ENCODE results near the gene GOLIM4.

GOLIM4 gene

GRCh38 chr3:168100777-168101492, 5.2 kb upstream of the GOLIM4 start:
- no peak for DNase-seq (ENCODE audit: low read depth)

DNA sequence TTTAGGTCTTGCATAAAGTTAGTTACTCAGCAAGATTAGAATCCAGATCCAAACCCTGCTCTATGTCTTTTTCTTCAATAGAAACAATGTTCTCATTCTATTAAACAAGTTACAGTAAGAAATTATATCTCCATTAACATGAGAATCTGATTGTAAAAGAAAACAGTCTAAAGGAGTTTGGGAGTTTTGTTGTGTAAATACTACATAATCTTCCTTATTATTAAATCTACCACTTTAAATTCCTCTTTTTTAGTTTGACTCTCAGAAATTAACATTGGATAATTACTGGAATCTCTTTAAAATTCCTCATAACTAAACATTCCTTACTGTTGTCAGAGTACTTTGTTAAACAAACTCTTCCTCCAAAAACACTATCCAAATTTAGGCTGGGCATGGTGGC, 1.7 kb upstream of the GOLIM4 start:
- DNase-seq (ENCODE audit: low read depth) = no peak

- peak; percentile 89 for DNase-seq (ENCODE audit: low read depth)
Measured at GRCh38 chr3:168096210-168096652, 507 bp upstream of the GOLIM4 start.

GRCh38 chr3:168094877-168095610, 680 bp downstream of the GOLIM4 start:
- DNase-seq (ENCODE audit: low read depth) = peak; percentile 48

DNA sequence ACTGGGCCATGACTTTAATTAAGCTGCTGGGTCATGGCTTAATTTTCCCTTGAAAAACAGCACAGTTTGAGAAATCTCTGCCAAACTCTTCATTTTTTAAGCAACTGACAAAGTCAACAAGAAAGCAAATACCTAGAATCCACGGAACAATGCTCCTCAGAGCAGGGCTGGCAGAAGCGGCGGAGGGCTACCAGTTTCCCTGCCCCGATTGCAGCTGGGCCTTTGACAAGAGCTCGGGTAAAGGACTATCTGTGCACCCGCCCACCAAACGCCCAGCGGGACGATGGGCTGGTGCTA, 1.2 kb downstream of the GOLIM4 start:
- DNase-seq (ENCODE audit: low read depth) = peak; percentile 55

- DNase-seq (ENCODE audit: low read depth) = no peak
Measured at GRCh38 chr3:168093790-168094189, 1.9 kb downstream of the GOLIM4 start.

- DNase-seq (ENCODE audit: low read depth) = no peak
Measured at GRCh38 chr3:168093229-168093628, 2.5 kb downstream of the GOLIM4 start.

- DNase-seq (ENCODE audit: low read depth) = no peak
Measured at GRCh38 chr3:168091941-168092340, 3.8 kb downstream of the GOLIM4 start.

DNA sequence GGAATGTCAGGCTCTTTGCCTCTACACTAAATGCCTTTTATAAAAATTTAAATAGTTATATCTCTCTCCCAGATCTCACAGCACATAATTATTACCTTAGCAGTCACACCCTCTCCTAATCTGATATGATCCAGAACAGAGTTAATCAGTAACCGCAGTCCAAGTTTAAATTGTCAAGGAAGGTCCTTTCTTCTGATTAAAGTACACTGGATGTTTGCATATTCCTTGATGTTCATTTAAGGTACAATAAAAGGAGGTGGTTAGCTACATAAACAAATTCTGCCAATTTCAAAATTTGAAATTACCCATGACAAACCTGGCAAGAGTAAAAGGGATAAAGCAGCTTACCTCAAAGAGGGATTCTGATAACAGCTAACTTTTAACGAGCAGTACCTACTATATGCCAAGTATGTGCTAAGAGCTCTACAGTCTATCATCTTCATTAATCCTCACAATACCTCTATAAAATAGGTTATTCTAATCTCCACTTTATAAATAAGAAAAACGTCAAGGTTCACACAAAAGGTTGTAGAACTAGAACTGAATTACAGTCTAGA, 4.3 kb downstream of the GOLIM4 start:
- DNase-seq (ENCODE audit: low read depth) = no peak

DNA sequence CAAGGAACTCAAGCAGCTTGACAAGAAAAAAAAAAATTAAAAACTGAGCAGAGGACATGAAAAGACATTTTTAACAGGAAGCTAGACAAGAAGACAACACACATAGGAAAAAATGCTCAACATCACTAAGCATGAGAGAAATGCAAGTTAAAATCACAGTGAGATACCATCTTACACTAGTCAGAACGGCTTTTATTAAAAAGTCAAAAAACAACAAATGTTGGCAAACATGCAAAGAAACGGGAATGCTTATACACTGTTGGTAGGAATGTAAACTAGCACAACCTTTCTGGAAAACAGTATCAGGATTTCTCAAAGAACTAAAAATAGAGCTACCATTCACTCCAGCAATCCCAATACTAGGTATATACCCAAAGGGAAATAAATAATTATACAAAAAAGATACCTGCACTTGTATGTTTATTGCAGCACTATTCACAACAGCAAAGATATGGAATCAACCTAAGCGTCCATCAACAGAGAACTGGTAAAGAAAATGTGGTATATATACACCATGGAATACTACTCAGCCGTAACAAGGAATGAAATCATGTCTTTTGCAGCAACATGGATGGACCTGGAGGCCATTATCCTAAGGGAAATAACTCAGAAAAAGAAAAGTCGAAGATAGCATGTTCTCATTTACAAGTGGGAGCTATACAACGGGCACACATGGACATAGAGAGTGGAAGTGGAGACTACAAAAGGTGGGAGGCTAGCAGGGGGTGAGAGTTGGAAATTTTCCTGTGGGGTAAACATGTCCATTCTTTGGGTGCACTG, 5.2 kb downstream of the GOLIM4 start:
- no peak for DNase-seq (ENCODE audit: low read depth)

- no peak for DNase-seq (ENCODE audit: low read depth)
Measured at GRCh38 chr3:168089179-168089771, 6.4 kb downstream of the GOLIM4 start.

GRCh38 chr3:168088106-168088720, 7.5 kb downstream of the GOLIM4 start:
- DNase-seq (ENCODE audit: low read depth) = peak; percentile 15

DNA sequence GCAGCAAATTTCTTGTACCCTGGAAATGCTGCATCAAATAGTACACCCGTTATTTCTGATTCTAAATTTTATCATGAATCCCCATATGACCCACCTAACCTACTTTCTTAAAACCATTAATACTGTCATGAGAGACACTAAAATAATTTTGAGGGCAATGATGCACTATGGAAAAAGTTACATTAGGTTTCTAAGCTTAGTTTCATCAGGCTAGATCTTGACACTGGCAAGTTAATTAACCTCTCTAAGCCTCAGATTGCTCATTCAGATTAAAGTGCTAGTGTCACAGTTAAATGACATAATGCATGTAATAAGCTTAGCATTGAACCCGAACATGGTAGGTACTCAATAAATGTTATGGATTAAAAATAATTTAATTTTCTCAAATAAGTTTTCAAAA, 8.2 kb downstream of the GOLIM4 start:
- no peak for DNase-seq (ENCODE audit: low read depth)

- DNase-seq (ENCODE audit: low read depth) = no peak
Measured at GRCh38 chr3:168086541-168087260, 9.0 kb downstream of the GOLIM4 start.

- no peak for DNase-seq (ENCODE audit: low read depth)
Measured at GRCh38 chr3:168085491-168086119, 10.1 kb downstream of the GOLIM4 start.

GRCh38 chr3:168083906-168084305, 11.8 kb downstream of the GOLIM4 start:
- DNase-seq (ENCODE audit: low read depth) = no peak

- no peak for DNase-seq (ENCODE audit: low read depth)
Measured at GRCh38 chr3:168081856-168082255, 13.9 kb downstream of the GOLIM4 start.

DNA sequence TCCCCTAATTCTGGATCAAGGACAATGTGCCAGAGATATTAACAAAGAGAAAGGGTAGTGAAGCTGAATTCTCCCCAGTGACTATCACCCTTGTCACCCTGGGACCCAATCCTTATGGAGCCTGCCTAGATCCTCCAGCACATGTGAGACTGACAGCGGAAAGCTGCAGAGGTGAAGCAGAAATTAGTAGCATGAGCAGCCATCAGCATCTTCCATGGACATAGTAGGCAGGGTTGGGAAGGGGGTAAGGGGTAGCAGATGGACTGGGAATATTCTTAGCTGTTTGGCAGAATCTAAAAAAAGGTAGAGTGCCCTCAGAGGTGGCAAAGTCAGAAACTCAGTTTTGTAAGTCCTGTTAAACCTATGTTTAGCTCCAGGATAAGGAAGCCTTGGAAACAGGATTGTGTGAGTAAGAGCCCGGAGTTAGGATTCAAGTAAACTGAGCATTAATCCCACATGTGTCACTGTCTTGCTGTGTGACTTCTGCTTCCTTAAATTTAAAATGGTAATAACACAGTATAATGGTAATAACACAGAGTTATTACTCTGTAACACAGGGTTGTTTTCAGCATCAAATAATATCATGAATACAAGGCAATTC, 14.5 kb downstream of the GOLIM4 start:
- peak; percentile 43 for DNase-seq (ENCODE audit: low read depth)

DNA sequence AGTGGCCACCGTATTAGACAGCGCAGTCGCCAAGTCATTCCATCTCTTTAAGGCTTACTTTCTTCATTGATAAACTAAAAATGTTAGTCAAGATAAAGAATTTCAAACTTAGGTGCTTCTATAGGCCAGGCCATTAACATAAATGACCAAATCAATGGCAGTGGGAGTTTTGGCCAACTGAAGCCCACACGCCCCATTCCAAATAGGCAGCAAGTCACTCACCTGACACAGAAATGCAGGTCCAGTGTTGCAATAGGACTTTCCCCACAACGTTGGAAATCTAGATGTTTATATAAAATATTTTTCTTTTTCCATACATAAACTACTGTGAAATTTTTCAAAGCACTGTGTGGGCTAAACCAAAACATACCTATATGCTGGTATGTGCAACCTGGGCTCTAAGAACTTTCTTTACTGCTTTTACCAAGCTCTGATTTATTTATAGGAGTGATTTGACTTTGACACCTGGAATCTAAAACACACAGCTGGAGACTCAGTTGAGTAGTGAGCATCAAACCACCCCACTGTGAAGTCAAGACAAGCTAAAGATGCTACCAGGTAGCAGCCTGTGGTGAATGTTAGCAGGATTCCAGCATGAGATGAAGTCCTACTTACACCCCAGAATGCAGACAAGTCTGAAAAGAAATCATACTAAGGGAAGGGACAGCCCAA, 15.1 kb downstream of the GOLIM4 start:
- DNase-seq (ENCODE audit: low read depth) = no peak

- no peak for DNase-seq (ENCODE audit: low read depth)
Measured at GRCh38 chr3:168080022-168080421, 15.7 kb downstream of the GOLIM4 start.
